DND-41 (cell line): ENCODE results near the gene ATR.

ENCODE experiments used
- ATAC-seq: fragments of 200-7000 bp; cut with Tn5 transposase; 3 replicates; pipeline ENCODE4 v1.9.1; 2021; ENCODE audit warnings: low read depth; ENCODE audit not compliant: insufficient read depth
- DNase-seq: peaks from one replicate; pipeline ENCODE4 v3.0.0-alpha.2; 2020
- H2AFZ ChIP-seq: 2 replicates; pipeline ENCODE4 v1.6.0; 2012; ENCODE audit warnings: low read depth, low read length
- H3K27ac ChIP-seq: 2 replicates; pipeline ENCODE4 v1.5.1; 2012; ENCODE audit warnings: low read length, inconsistent platforms
- H3K27me3 ChIP-seq: fragments of 200-600 bp; sonication (generic); 2 replicates; pipeline ENCODE4 v1.6.0; 2012; ENCODE audit warnings: low read length, mild to moderate bottlenecking, inconsistent platforms; ENCODE audit not compliant: insufficient read depth, poor library complexity
- H3K36me3 ChIP-seq: 2 replicates; pipeline ENCODE4 v1.5.1; 2012; ENCODE audit warnings: low read length, inconsistent platforms; ENCODE audit not compliant: insufficient read depth
- H3K4me1 ChIP-seq: 2 replicates; pipeline ENCODE4 v1.5.1; 2012; ENCODE audit warnings: mild to moderate bottlenecking, low read length; ENCODE audit not compliant: insufficient read depth
- H3K4me2 ChIP-seq: 2 replicates; pipeline ENCODE4 v1.6.0; 2012; ENCODE audit warnings: mild to moderate bottlenecking, moderate library complexity, low read length, inconsistent platforms; ENCODE audit not compliant: insufficient read depth
- H3K4me3 ChIP-seq, 2 experiments: fragments of 200-600 bp in 1 of 2; shearing (Covaris generic) in 1 of 2; 2 replicates each; pipeline ENCODE4 v1.5.1; 2012 to 2016; ENCODE audit warnings: inconsistent platforms in 2 of 2, low read length in 2 of 2, mild to moderate bottlenecking in 2 of 2, low read depth in 1 of 2, moderate library complexity in 1 of 2
- H3K79me2 ChIP-seq: 2 replicates; pipeline ENCODE4 v1.6.0; 2012; ENCODE audit warnings: low read length, inconsistent platforms; ENCODE audit not compliant: insufficient read depth
- H3K9ac ChIP-seq: 2 replicates; pipeline ENCODE4 v1.6.0; 2012; ENCODE audit warnings: low read depth, mild to moderate bottlenecking, inconsistent platforms, low read length, moderate library complexity
- H3K9me3 ChIP-seq: 2 replicates; pipeline ENCODE4 v1.5.1; 2012; ENCODE audit warnings: low read length, moderate library complexity, mild to moderate bottlenecking, inconsistent platforms; ENCODE audit not compliant: insufficient read depth, severe bottlenecking
- H4K20me1 ChIP-seq: 2 replicates; pipeline ENCODE4 v1.6.0; 2012; ENCODE audit warnings: low read length; ENCODE audit not compliant: insufficient read depth
- CTCF ChIP-seq: IDR thresholded peaks from 2 replicates; pipeline ENCODE4 v1.5.1; 2012; ENCODE audit warnings: borderline replicate concordance, low read length, moderate library complexity, mild to moderate bottlenecking; ENCODE audit not compliant: poor library complexity, severe bottlenecking; ENCODE audit errors: extremely low read depth
- EZH2 ChIP-seq: IDR thresholded peaks from 3 replicates; pipeline ENCODE4 v1.6.1; 2012; ENCODE audit warnings: borderline replicate concordance, low read depth, mild to moderate bottlenecking, moderate library complexity, low read length, inconsistent platforms; ENCODE audit not compliant: severe bottlenecking

ATR gene

GRCh38 chr3:142489572-142490323 is 88.8 kb downstream of the ATR start:
- Histone ChIP-seq H3K36me3 (peaks cover 87% of the 10 kb centered on the region), H3K79me2 (no peaks in the 10 kb centered on the region), H3K9ac (no peak overlapping the region), H4K20me1 (no peaks in the 10 kb centered on the region), H3K9me3 (no peaks in the 10 kb centered on the region), H3K4me1 (no peaks in the 10 kb centered on the region), H2AFZ (no peak overlapping the region), H3K27me3 (no peaks in the 10 kb centered on the region), H3K4me2 (no peak overlapping the region), H3K27ac (no peak overlapping the region), H3K4me3 (no peak overlapping the region)
- TF ChIP-seq CTCF (no peak), EZH2 (no peak)
- ATAC-seq (no peak), DNase-seq (no peak)

- H3K9ac ChIP-seq, result no peak overlapping the region
- H3K4me3 ChIP-seq, result no peak overlapping the region
- H3K9me3 ChIP-seq, result peaks cover 27% of the 10 kb centered on the region
- H3K27ac ChIP-seq, result no peak overlapping the region
- H3K27me3 ChIP-seq, result no peaks in the 10 kb centered on the region
- no peaks in the 10 kb centered on the region for H3K79me2 ChIP-seq
- H2AFZ ChIP-seq, result no peak overlapping the region
- TF ChIP-seq CTCF (no peak), EZH2 (no peak)
- no peak for ATAC-seq
- H3K4me2 ChIP-seq, result no peak overlapping the region
- peaks cover 86% of the 10 kb centered on the region for H3K36me3 ChIP-seq
- H4K20me1 ChIP-seq, result no peaks in the 10 kb centered on the region
- DNase-seq, result no peak
- H3K4me1 ChIP-seq, result no peaks in the 10 kb centered on the region
These were observed 93.6 kb downstream of the ATR start for GRCh38 chr3:142484912-142485435.

- Histone ChIP-seq H3K79me2 (no peaks in the 10 kb centered on the region), H3K4me2 (no peak overlapping the region), H3K4me1 (no peaks in the 10 kb centered on the region), H3K9ac (no peak overlapping the region), H3K27me3 (no peaks in the 10 kb centered on the region), H3K36me3 (peaks cover 55% of the 10 kb centered on the region), H2AFZ (no peak overlapping the region), H3K4me3 (no peak overlapping the region; a peak in 1 of 4 replicates), H4K20me1 (no peaks in the 10 kb centered on the region), H3K9me3 (peaks cover 27% of the 10 kb centered on the region), H3K27ac (no peak overlapping the region)
- DNase-seq, result no peak
- TF ChIP-seq CTCF (no peak), EZH2 (no peak)
- no peak for ATAC-seq
These were observed 97.3 kb downstream of the ATR start for GRCh38 chr3:142481196-142481595.
